Progenitor cell of endocrine pancreas (in vitro differentiated cells): Measurements from ENCODE around the gene MESP2. TPM values are rescaled to one million over a fixed set of nuclear protein-coding genes. Genes with fewer than 3 reads are reported as not detected.

Experiments used
- DNase-seq: peaks from one replicate; pipeline ENCODE4 v3.0.0; 2021; ENCODE audit warnings: low spot score; ENCODE audit not compliant: unreplicated experiment
- H3K27ac Mint-ChIP-seq: 2 replicates; pipeline ENCODE4 v1.8.0; 2021; ENCODE audit warnings: mild to moderate bottlenecking, moderate library complexity, mixed read lengths
- H3K27me3 Mint-ChIP-seq: 2 replicates; pipeline ENCODE4 v1.8.0; 2021; ENCODE audit warnings: mixed read lengths
- H3K36me3 Mint-ChIP-seq: 2 replicates; pipeline ENCODE4 v1.8.0; 2022; ENCODE audit warnings: mixed read lengths; ENCODE audit not compliant: insufficient read depth
- H3K4me1 Mint-ChIP-seq: 2 replicates; pipeline ENCODE4 v1.8.0; 2021; ENCODE audit warnings: low read depth, mixed read lengths
- H3K4me3 Mint-ChIP-seq: 2 replicates; pipeline ENCODE4 v1.8.0; 2021; ENCODE audit warnings: low read depth, mild to moderate bottlenecking, moderate library complexity, mixed read lengths
- H3K9me3 Mint-ChIP-seq: 2 replicates; pipeline ENCODE4 v1.8.0; 2021; ENCODE audit warnings: low read depth, mixed read lengths
- CTCF ChIP-seq: fragments of 200-600 bp; sonication (generic); IDR thresholded peaks from one replicate; pipeline ENCODE4 v1.5.0; 2021; ENCODE audit warnings: antibody characterized with exemption, mild to moderate bottlenecking; ENCODE audit not compliant: unreplicated experiment
- total RNA-seq: library from RNA; stranded (reverse); gene quantifications from 2 replicates; pipeline ENCODE4 v1.2.1, GENCODE V29; 2021

Gene MESP2
- total RNA-seq, 1 donor from 2014 or later = not detected

DNA sequence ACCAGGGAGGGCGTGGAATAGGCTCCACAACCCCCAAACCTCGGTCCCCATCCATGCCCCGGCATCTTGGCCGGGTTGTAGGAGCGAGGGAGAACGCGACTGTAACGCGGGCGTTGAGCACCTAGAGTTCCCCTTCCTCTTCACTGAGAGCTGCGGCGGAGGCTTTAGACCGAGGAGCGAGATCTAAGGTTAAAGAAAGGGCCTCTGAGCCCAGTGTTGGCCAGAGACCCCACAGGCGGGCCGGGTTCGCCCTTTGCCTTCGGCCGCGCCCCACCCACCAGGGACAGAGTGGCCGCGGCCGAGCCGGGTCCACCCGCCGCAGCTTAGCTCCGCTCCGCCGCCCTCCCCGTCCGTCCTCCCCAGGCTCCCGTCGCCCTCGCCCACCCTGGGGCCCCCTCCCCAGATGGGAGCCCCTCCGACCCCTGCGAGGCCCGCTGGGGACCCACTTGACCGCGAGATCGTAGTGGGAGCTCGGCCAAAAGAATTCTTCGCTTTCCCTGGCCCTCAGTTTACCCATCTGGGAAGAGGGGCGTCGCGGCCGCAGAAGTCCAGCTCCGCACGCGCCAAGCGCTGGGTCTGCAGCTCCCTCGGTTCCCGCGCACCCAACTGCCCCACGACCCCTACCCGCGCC is 38.1 kb downstream of the MESP2 start:
- DNase-seq = no peak
- Mint-ChIP-seq H3K27me3 (peaks cover 42% of the 10 kb centered on the region), H3K36me3 (peaks cover 3% of the 10 kb centered on the region), H3K4me3 (no peak overlapping the region), H3K27ac (no peak overlapping the region), H3K9me3 (peaks cover 4% of the 10 kb centered on the region), H3K4me1 (no peaks in the 10 kb centered on the region)
- TF ChIP-seq CTCF = no peak

DNA sequence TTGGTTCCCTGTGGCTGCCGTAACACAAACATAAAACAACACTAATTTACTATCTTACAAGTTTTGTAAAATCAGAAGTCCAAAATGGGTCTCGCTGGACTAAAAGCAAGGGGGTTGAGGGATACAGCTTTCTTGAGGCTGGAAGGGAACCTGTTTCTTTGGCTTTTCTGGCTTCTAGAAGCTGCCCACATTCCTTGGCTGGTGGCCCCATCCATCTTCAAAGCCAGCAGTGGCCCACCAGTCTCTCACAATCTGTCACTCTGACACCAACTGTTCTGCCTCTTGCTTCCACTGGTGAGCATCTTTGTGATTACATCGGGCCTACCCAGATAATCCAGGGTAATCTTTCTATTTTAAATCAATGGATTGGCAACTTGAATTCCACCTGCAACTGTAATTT is 39.6 kb downstream of the MESP2 start:
- peaks cover 42% of the 10 kb centered on the region for H3K27me3 Mint-ChIP-seq
- H3K4me1 Mint-ChIP-seq = no peaks in the 10 kb centered on the region
- TF ChIP-seq CTCF = no peak
- peaks cover 4% of the 10 kb centered on the region for H3K9me3 Mint-ChIP-seq
- DNase-seq = no peak
- H3K4me3 Mint-ChIP-seq = no peak overlapping the region
- H3K27ac Mint-ChIP-seq = no peak overlapping the region
- peaks cover 3% of the 10 kb centered on the region for H3K36me3 Mint-ChIP-seq

GRCh38 chr15:89817701-89818280 is 41.7 kb downstream of the MESP2 start:
- Mint-ChIP-seq H3K4me1 (no peaks in the 10 kb centered on the region), H3K27ac (no peak overlapping the region), H3K4me3 (no peak overlapping the region), H3K9me3 (peaks cover 4% of the 10 kb centered on the region), H3K27me3 (peaks cover 52% of the 10 kb centered on the region), H3K36me3 (peaks cover 3% of the 10 kb centered on the region)
- no peak for TF ChIP-seq CTCF
- no peak for DNase-seq

DNA sequence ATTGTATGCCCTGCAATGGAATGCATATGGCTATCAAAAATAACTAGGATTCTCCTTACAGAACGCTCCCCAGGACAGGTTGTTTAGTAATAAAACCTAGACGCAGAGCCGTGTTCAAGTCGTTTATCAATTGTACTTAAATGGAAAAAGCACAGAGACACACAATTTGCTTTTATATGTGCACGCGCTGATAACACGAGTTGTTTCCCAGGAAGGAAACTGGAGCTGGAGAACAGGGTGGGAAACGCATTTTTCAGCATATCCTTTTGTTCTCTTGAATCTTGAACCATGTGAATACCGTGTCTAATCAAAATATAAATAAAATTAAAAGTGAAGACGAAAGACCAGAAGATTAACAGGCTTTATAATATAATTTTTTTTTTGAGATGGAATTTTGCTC is 42.2 kb downstream of the MESP2 start:
- no peak overlapping the region for H3K27ac Mint-ChIP-seq
- no peak overlapping the region for H3K4me3 Mint-ChIP-seq
- DNase-seq = no peak
- H3K4me1 Mint-ChIP-seq = no peaks in the 10 kb centered on the region
- peaks cover 4% of the 10 kb centered on the region for H3K9me3 Mint-ChIP-seq
- peaks cover 49% of the 10 kb centered on the region for H3K27me3 Mint-ChIP-seq
- no peak for TF ChIP-seq CTCF
- H3K36me3 Mint-ChIP-seq = peaks cover 3% of the 10 kb centered on the region

- no peak for TF ChIP-seq CTCF
- Mint-ChIP-seq H3K27me3 (peaks cover 35% of the 10 kb centered on the region), H3K4me3 (no peak overlapping the region), H3K27ac (no peak overlapping the region), H3K9me3 (peaks cover 4% of the 10 kb centered on the region), H3K36me3 (peaks cover 1% of the 10 kb centered on the region), H3K4me1 (no peaks in the 10 kb centered on the region)
- DNase-seq = no peak
Observed at GRCh38 chr15:89820666-89821611, 44.8 kb downstream of the MESP2 start.
